ENCODE results near the gene NLRP1.

The NLRP1 gene

DNA sequence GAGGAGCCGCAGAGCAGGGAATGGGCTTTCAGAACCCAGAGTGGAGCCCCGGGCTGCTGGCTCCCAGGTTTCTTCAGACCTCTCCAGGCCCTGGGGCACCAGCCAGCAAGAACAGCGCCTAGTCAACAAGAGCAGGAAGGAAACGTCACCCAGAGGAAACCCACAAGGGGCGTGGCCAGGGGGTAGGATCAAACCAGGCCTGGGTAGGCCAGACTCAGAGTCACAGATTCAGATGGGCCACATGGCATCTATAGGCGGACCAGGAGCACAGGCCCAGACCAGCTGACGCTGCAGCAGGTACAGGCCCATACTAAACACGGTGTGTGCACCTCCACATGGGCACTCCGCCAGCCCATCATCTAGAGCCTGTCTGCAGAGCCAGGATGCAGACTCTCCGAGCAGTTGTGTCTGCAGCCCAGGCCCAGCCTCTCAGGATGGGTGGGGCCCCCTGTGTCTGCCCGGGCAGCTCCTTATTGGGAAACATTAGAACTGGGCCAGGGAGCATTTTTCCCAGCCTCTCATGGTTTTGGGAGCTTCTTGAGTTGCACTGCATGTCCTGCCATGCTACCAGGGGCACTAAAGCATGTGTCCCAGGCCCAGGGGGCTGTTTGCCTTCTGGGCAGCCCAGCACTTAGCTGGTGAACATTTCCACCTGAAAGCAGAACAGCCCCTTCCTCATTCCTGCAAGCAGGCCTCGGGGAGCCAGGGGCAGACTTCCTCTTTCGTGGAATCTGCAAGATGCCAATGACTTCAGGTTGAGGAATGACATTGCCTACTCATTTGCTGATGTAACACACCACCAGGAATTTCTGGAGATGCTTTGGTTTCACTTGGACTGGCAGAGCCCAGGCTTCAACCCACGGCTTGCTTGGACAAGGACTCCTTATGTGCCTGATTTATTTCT is at the start of gene NLRP1:
NLRP1 (minus strand) TSS at position 127 of the 904 bp plus-strand sequence. CDS start 552 bp downstream, outside the sequence.
- peak; percentile 82 to 85 for DNase-seq (ENCODE audit: low read depth in 2 of 2)

DNA sequence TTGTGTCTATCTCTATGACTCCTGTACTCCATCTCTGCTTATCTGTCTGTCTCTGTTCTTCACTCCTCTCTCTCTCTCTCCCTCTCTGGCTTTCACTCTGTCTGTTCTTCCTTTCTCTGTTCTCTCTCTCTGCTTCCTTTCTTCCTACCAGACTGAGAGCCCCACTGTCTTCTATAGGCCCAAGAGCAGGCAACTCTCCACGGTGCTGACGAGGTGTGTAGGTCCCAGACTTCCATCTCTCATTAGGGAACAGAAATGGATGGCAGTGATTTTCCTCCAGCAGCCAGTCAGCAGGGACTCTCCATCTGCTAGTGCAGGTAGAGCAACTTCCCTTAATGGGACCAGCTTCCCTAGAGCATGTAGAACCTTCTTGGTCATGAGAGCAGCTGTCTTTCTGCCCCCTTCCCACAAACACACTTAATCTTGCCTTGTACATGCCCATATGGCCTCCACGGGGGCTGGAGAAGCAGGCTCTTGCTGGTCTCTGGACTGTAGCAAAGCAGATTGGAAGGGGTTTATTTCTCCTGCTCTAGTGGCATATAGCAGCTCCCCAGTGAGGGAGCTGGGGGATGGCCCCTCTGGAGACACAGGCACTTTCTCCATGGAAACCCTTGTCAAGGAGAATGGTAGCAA is 47.8 kb upstream of the NLRP1 start:
- no peak for DNase-seq (ENCODE audit: low read depth in 2 of 2)

GRCh38 chr17:5630434-5630833 is 46.1 kb upstream of the NLRP1 start:
- DNase-seq (ENCODE audit: low read depth in 2 of 2), result no peak

GRCh38 chr17:5629128-5629527 is 44.8 kb upstream of the NLRP1 start:
- no peak for DNase-seq (ENCODE audit: low read depth in 2 of 2)

DNA sequence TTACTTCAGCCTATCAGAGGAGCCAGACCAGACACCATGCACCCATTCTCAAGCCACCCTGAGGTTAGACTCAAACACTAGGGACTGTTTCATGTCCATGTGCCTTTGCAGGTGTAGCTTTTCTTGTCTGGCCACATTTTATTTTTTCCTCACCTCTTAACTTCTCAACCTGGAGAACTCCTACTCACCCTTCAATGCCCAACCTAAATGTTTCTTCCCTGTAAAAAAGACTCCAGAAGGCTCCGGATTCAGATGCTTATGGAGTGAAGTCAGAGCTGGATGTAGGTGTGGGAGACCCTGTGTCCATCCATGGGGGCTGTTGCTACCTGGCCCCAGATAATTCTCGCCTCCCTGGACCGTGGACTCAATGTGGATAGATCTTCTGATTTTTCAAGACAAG is 44.0 kb upstream of the NLRP1 start:
- no peak for DNase-seq (ENCODE audit: low read depth in 2 of 2)

GRCh38 chr17:5624211-5624610 is 39.9 kb upstream of the NLRP1 start:
- DNase-seq (ENCODE audit: low read depth in 2 of 2), result no peak

GRCh38 chr17:5621729-5622128 is 37.4 kb upstream of the NLRP1 start:
- DNase-seq (ENCODE audit: low read depth in 2 of 2), result no peak

DNA sequence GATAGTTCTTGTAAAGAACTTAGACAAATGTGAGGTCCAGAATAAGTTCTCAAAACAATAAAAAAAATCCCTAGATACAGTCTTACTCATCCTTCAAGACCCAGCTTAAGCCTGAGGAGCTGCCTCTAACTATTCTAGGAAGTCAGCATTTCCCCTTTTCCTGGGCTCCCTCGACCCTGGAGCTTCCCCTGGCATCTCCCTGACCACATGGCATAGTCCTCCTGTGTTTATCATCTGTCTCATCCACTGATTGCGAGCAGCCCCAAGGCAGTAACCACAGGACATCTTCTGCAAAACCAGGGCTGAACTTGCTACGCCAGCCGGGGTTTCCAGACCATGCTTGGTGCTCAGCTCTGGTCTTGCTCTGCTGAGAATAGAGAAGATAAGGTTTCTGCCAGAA is 36.7 kb upstream of the NLRP1 start:
- DNase-seq (ENCODE audit: low read depth in 2 of 2), result no peak

DNA sequence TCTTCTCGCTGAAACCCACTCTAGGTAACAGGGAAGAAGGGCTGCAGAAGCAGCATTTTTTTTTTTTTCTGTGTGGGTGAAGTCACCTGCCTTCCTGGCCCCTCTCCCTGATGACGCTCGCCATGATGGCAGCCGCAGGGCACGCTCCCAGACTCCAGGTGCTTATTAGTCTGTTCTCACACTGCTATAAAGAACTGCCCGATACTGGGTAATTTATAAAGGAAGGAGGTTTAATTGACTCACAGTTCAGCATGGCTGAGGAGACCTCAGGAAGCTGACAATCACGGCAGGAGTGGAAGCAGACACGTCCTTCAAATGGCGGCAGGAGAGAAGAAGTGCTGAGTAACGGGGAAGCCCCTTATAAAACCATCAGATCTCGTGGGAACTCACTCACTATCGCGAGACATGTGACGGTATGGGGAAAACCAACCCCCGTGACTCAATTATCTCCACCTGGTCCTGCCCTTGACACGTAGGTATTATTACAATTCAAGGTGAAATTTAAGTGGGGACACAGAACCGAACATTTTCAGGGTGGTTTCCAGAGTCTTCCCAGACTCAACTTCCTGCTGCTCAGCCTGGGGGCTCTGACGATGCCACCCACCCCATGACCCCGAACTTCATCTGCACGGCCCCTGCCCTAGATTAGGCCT is 34.9 kb upstream of the NLRP1 start:
- DNase-seq (ENCODE audit: low read depth in 2 of 2), result no peak

DNA sequence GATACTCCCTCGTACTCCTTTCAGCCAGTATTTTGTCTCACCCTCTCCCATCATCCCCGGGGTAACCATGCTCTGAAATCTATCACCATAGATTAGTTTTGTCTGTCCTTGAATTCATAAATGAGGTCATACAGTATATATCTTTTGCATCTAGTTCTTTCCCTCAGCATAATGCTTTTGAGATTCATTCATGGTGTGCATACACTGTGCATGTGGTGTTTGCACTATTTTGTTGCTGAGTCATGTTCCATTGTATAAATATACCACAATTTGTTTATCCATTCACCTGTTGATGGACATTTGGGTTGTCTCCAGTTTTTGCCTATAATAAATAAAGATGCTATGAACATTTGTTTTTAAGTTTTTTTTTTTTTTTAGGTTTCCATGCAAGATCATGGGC is 34.2 kb upstream of the NLRP1 start:
- no peak for DNase-seq (ENCODE audit: low read depth in 2 of 2)

GRCh38 chr17:5615476-5615875 is 31.2 kb upstream of the NLRP1 start:
- DNase-seq (ENCODE audit: low read depth in 2 of 2), result no peak

GRCh38 chr17:5610956-5611355 is 26.6 kb upstream of the NLRP1 start:
- DNase-seq (ENCODE audit: low read depth in 2 of 2), result no peak

GRCh38 chr17:5608399-5609112 is 24.2 kb upstream of the NLRP1 start:
- DNase-seq (ENCODE audit: low read depth in 2 of 2), result no peak

DNA sequence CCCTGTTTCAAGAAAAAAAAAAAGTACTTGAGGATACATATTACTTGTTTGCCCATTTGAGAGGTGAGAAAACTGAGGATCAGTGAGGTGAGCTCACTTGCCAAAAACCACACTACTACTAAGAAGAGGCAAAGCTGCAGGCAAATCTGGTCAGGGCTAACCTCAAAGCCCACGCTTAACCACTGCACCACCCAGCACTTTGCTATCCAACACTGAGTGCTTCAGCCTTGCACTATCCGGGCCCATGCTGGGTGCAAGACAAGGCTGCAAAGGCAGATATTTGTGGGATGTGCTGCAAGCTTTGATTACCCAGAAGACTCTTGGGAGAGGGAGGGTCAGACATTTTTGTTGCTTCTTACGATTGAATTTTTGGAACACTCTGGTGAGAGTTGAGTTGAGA is 23.6 kb upstream of the NLRP1 start:
- DNase-seq (ENCODE audit: low read depth in 2 of 2), result no peak

DNA sequence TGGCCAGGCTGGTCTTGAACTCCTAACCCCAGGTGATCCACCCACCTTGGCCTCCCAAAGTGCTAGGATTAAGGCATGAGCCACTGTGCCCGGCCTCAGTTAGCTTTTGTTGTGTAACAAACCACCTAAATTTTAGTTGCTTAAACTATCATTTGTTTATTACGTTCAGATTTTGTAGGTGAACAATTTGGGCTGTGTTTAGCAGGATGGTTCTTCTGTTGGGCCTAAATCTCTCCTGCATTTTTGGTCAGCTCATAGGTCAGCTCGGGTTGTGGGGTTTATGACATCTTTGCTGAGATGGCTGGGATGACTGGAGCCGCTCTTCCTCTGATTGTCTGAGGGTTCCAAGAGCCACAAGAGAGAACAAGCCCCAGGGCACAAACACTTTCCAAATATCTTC is 21.1 kb upstream of the NLRP1 start:
- DNase-seq (ENCODE audit: low read depth in 2 of 2), result no peak

GRCh38 chr17:5600041-5600440 is 15.7 kb upstream of the NLRP1 start:
- DNase-seq (ENCODE audit: low read depth in 2 of 2), result no peak

DNA sequence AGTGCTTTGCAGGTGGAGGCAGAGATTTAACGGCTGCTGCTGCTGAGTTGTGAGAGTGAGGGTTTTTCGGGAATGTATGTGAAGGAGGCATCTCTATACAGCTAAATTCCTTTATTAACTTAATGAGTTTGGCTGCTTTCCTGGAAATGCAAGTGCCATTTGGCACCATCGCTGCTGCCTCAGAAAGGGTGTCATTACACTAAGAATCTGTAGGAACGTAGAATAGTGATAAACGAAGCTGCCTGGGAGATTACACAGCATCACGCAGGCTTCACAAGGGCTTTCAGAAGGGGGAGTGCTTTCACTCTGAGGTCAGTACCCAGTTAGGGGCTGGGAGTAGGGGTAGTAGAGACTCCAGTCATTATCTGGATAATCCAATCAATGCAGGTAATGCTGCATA is 14.1 kb upstream of the NLRP1 start:
- DNase-seq (ENCODE audit: low read depth in 2 of 2), result no peak

DNA sequence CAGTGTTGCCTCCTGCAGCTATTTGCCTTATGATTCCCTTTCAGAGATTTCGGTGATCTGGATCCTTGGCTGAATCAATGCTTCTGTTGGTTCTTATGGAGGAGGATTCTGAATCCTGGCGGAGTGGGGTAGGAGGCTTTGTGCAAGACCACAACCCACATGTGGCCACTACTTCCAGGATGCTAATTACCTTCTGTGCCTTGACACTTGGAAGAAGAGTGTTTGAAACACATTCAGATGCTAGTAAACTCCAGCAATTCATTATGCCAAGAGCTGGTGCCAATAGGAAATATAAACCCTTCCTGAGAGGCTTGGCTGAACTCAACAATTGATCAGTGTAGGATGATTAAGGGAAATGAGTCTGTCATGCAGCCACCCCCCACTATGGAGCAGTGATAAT is 12.1 kb upstream of the NLRP1 start:
- no peak for DNase-seq (ENCODE audit: low read depth in 2 of 2)

DNA sequence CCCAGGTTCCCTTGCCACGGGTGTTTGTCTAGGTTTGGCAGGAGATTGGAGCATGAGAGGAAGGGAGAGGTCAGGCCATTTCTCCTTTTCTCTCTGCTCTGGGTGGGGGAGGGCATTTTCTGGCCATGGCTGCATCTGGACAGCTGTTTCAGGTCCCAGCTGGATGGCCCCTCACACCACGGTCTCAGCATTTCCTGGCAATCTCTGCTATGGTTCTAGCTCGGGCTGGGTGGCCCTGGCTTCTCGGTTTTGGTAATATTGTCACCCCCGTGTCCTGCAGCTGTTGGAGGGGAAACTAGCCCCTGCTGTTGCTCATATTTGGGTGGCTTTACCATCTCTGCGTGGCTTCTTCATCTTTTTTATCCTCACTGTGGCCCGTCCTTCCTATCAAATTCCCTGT is 11.5 kb upstream of the NLRP1 start:
- DNase-seq (ENCODE audit: low read depth in 2 of 2), result no peak

DNA sequence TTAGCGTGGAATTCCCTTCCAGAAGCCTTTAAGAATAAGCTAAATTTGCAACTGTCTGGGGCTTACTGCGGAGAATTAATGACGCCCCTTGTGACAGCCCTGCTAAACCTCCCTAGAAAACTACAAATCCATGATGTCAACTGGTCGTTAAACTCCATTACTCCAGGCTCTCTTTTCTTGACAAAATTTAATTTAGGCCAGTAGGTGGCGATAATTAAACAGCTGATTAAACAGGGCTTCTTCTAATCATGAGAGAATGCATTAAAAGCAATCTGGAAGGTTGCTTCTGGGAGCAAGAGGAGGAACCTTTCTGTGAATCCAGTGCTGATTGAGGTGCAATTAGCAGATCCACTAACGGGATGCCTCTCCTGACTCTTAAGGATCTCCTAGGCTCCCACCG is 8.1 kb upstream of the NLRP1 start:
- no peak for DNase-seq (ENCODE audit: low read depth in 2 of 2)

- no peak for DNase-seq (ENCODE audit: low read depth in 2 of 2)
Observed at GRCh38 chr17:5591966-5592365, 7.7 kb upstream of the NLRP1 start.

DNA sequence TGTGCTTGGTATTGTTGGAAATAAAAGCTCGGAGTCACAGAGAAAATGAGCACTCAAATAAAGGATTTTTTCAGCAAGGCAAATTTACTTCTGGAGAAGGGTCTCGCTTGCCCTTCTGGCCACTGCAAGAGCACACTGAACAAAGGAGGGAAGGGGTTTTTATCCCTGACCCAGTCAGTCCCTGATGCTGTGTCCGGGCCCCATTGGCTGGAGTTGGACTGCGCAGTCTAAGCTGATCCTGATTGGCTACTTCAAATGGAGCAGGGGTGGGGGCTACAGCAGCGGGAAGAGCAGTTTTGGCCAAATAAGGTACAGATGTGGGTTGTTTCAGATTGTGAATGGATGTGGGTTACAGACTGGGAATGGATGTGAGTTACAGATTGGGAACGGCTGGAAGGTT is 4.3 kb upstream of the NLRP1 start:
- DNase-seq (ENCODE audit: low read depth in 2 of 2), result no peak

Measured in stimulated activated CD4-positive, alpha-beta T cell treated with anti-CD3 and anti-CD28 coated beads, Interleukin-1b, Interleukin-23, amount 100 ng/mL, for 1 hour (primary cell).